Measurements from ENCODE around the gene FGF3.

DNA sequence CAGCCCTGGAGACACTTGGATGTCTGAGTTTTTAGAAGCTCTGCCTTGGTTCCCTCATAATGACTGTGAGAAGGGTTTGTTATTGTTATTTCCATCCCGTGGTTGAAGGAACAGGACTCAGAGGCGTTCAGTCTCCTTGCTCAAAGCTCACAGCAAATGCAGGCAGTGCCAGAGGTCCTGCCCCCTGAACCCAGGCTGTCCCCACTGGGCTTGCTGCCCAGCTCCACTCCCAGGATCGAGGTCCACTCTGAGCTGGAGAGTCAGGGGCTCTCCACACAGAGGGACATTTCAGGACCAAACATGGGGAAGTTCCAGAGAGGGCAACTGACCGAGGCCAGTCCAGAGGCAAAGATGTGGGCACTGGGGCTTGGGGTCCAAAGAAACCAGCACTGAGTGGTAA lies 58.9 kb downstream of the FGF3 start:
- no peak for TF ChIP-seq CTCF (conservative IDR thresholded peaks at IDR 0.05; ENCODE audit: low read depth, low read length)
- no peak for TF ChIP-seq EZH2 (IDR thresholded peaks at IDR 0.05; ENCODE audit: low read length, unreplicated experiment)
